ENCODE results near the gene ERLIN1. TPM values are rescaled to one million over a fixed set of nuclear protein-coding genes. Genes with fewer than 3 reads are reported as not detected.

Gene ERLIN1
- 14.7 and 19.5 TPM in 2 replicates for total RNA-seq (2013; cell fraction: nucleolus; rRNA removed)
- 11.2 and 11.7 TPM in 2 replicates for total RNA-seq (2014; rRNA removed)
- 9.0 and 9.5 TPM in 2 replicates for total RNA-seq (2014; rRNA removed; fragmentation: Illumina TruSeq; extraction: Trizol)
- total RNA-seq (2021) = 12.2 and 12.6 TPM in 2 replicates
- 4.8 TPM for polyA plus RNA-seq (2011; ENCODE audit: low read depth)
- polyA plus RNA-seq (2011; rRNA removed) = 18.9 and 21.8 TPM in 2 replicates
- polyA plus RNA-seq (2011; cell fraction: cytosol; rRNA removed) = 11.4 and 12.9 TPM in 2 replicates
- polyA plus RNA-seq (2011; cell fraction: nucleus; rRNA removed) = 12.8 and 15.4 TPM in 2 replicates
- polyA plus RNA-seq (2012) = 6.9 and 12.1 TPM in 2 replicates
- polyA plus RNA-seq (2014; fragmentation: Illumina TruSeq; extraction: Trizol) = 17.9 and 18.7 TPM in 2 replicates
- 1 to 10 TPM; 4.9 to 5.8 TPM for polyA plus RNA-seq (2014; fragmentation: Nextera tagmentation; extraction: Ambion mirVana)
- 11.7 and 13.4 TPM in 2 replicates for polyA plus RNA-seq (2014; rRNA removed)
- polyA plus RNA-seq (2016; fragmentation: Nextera tagmentation; extraction: Ambion mirVana) = 10 to 100 TPM; 20.6 to 21.7 TPM
- polyA minus RNA-seq (2011; rRNA and poly(A)+ RNA removed) = 12.3 and 13.5 TPM in 2 replicates
- 3.5 and 5.4 TPM in 2 replicates for polyA minus RNA-seq (2011; cell fraction: cytosol; rRNA and poly(A)+ RNA removed)
- polyA minus RNA-seq (2011; cell fraction: nucleus; rRNA and poly(A)+ RNA removed) = 5.0 and 7.2 TPM in 2 replicates
- percentile 69 among the genes with signal in this experiment for Bru-seq, nascent RNA
- BruChase-seq, experiment 1, labeled RNA remaining after a 6-hour chase = percentile 69 among the genes with signal in this experiment
- percentile 78 among the genes with signal in this experiment for BruChase-seq, experiment 2, labeled RNA remaining after a 2-hour chase
- long read RNA-seq, experiment 1, transcript ERLIN1-202 (12 exons, 1,453 nt) = major isoform, 8 of 14 reads
- long read RNA-seq, experiment 1, partial matches to known transcripts = 1 of 14 reads
- long read RNA-seq, experiment 1, other reads (novel, unspliced or antisense) = 5 of 14 reads
- long read RNA-seq, experiment 2, full-length matches to known transcripts = 15 of 48 reads
- long read RNA-seq, experiment 2, partial matches to known transcripts = 7 of 48 reads
- long read RNA-seq, experiment 2, other reads (novel, unspliced or antisense) = 26 of 48 reads

- H3K27ac ChIP-seq (ENCODE audit: control insufficient read depth, insufficient read depth) = peak within 1 kb of the TSS; percentile 83
- peak; percentile 61 for DNase-seq (ENCODE audit: low read depth, low spot score)
- peak within 1 kb of the TSS; percentile 83 for H2AFZ ChIP-seq (ENCODE audit: control insufficient read depth, low read depth, low read length)
- under 1% methylated on average over 56 of the region's 65 CpGs for WGBS (ENCODE audit: insufficient coverage, insufficient replicate concordance, low lambda C conversion rate, missing lambda C conversion rate)
- peak within 1 kb of the TSS; percentile 80 for H3K9ac ChIP-seq (ENCODE audit: control insufficient read depth, insufficient read depth, low read length)
- SMC1A ChIA-PET (ENCODE audit: uncharacterized antibody, unreplicated experiment) = interaction anchor here (1.5 to 2.5 kb wide), 5 partner anchors 11 to 140 kb away, joined by 3 to 15 read pairs (median 7); no protein-coding TSS in a partner anchor
- H3K27me3 ChIP-seq (replicated peaks in 1 of 2; ENCODE audit: control insufficient read depth in 2 of 2, insufficient read depth in 2 of 2, low read length in 1 of 2) = no peaks in the 10 kb centered on the region
- in situ Hi-C loops (cut with MboI) = no loop called here
- TSS peak; percentile 61 for BruUV-seq (replicated peaks)
- H3K36me3 ChIP-seq (ENCODE audit: control insufficient read depth in 2 of 2, insufficient read depth in 2 of 2, low read length in 1 of 2) = peaks cover 2 to 7% of the 10 kb centered on the region in 2 experiments; a peak in 3 of 4 replicates
- peak within 1 kb of the TSS; percentile 90 for H3K4me2 ChIP-seq (ENCODE audit: control insufficient read depth, insufficient read depth)
- intact Hi-C loops (cut with micrococcal nuclease; ENCODE audit: unreplicated experiment) = loop anchor here (10.0 kb wide), 2 partner anchors 211 to 341 kb away; no protein-coding TSS in a partner anchor
- peak within 1 kb of the TSS; percentile 91 for H3K4me3 ChIP-seq
- H3K9me3 ChIP-seq (replicated peaks; ENCODE audit: control insufficient read depth, insufficient read depth, low read length) = no peaks in the 10 kb centered on the region
- no peaks in the 10 kb centered on the region for H4K20me1 ChIP-seq (ENCODE audit: control insufficient read depth, insufficient read depth)
- peaks cover 47% of the 10 kb centered on the region for H3K79me2 ChIP-seq (ENCODE audit: control insufficient read depth, insufficient read depth, low read length)
- H3K4me1 ChIP-seq (ENCODE audit: control insufficient read depth, insufficient read depth, low read length) = no peaks in the 10 kb centered on the region; the same call in 1 of the 2 replicates
- ATAC-seq = peak; percentile 95
- CTCF ChIA-PET = interaction anchor here (1.2 to 1.6 kb wide), 2 partner anchors 10 to 14 kb away, joined by 4 to 5 read pairs; no protein-coding TSS in a partner anchor
- POLR2A ChIA-PET = interaction anchor here (1.9 to 2.4 kb wide), 2 partner anchors 11 to 188 kb away, joined by 5 to 7 read pairs; no protein-coding TSS in a partner anchor
- RAD21 ChIA-PET (ENCODE audit: unreplicated experiment) = no interaction called here
- FAIRE-seq = no peak
- TF ChIP-seq TBL1XR1 (IDR thresholded peaks at IDR 0.05; ENCODE audit: low read depth, low read length) (no peak), PML (IDR thresholded peaks at IDR 0.05; ENCODE audit: low read length) (peak; percentile 84; the same call in 1 of the 2 replicates), E2F8 (IDR thresholded peaks at IDR 0.05; ENCODE audit: low read depth, partially characterized antibody) (peak; percentile 65), EGR1 (IDR thresholded peaks at IDR 0.05; ENCODE audit: borderline replicate concordance in 1 of 2, low read depth in 2 of 2, low read length in 2 of 2) (peak; percentile 60 to 92), ZBTB11 (CRISPR knock-in tag; IDR thresholded peaks at IDR 0.05) (no peak), BCL3 (IDR thresholded peaks at IDR 0.05; ENCODE audit: borderline replicate concordance, insufficient read depth, low read depth, low read length, poor library complexity, severe bottlenecking) (no peak)
These were observed at the start of gene ERLIN1 for GRCh38 chr10:100185364-100186252. Gene ERLIN1, minus strand, starts transcription at chr10:100186029. Its CDS starts 403 bp downstream, at chr10:100185626.
